Amniotic epithelial cell (primary cell): ENCODE results near the gene CATSPERD.
"Not testable (repeated sequence)": the region's sequence is repeated elsewhere in the genome, so short reads cannot be mapped to it uniquely, and the experiment has no call there.

Experiments
- DNase-seq: peaks from one replicate; pipeline ENCODE4 v3.0.0-alpha.2; 2010; ENCODE audit warnings: low read depth

Gene CATSPERD

GRCh38 chr19:5698635-5699422 lies 21.6 kb upstream of the CATSPERD start:
- no peak for DNase-seq

DNA sequence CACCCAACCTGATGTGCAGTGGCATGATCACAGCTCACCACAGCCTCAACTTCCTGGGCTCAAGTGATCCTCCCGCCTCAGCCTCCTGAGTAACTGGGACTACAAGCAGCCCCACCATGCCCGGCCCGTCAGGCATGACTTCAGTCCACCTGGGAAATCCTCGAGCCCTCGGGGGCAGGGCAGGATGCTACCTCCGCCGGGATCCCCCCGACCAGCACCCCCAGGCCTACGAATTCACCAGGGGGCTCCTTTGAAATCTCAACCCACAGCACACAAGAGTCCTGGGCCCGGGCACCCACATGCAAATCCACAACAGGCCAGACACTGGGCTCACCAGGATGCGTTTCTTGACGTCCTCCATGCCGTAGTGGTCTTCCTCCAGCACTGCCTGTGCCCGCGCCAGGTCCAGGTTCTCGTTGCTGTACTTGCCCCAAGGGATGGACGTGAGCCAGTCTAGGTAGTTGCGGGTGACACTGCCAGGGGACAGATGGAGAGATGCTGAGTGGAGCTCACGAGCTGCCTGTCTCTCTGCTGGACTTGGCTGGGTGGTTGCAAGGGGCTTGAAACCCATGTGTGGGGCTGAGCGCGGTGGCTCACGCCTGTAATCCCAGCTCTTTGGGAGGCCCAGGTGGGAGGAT lies 19.9 kb upstream of the CATSPERD start:
- no peak for DNase-seq

DNA sequence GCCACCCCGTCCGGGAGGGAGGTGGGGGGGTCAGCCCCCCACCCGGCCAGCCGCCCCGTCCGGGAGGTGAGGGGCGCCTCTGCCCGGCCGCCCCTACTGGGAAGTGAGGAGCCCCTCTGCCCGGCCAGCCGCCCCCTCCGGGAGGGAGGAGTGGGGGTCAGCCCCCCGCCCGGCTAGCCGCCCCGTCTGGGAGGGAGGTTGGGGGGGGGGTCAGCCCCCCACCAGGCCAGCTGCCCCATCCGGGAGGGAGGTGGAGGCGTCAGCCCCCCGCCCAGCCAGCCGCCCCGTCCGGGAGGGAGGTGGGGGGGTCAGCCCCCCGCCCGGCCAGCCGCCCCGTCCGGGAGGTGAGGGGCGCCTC lies 18.4 kb upstream of the CATSPERD start:
- not testable (repeated sequence) for DNase-seq

GRCh38 chr19:5703819-5704818 lies 16.3 kb upstream of the CATSPERD start:
- DNase-seq = no peak

DNA sequence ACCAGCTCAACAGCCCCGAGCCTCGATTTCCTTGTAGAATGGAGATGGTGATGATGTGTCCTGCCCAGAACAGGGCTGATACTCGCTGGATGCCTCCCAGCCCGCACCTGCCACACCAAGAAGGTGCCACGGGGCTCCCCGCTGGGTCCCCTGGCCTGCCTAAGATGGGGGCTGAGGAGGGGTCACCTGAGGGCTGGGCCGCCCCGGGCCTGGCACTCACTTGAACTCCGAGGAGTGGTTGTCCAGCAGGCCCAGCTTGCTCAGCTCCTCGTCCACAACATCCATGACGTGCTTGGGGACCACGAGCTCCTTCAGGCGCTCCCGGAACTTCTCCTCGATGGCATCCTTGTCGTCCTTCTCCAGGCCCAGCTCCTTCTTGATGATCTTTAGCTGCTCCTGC lies 14.9 kb upstream of the CATSPERD start:
- DNase-seq = no peak

GRCh38 chr19:5706876-5707573 lies 13.4 kb upstream of the CATSPERD start:
- DNase-seq = no peak

GRCh38 chr19:5707576-5708575 lies 12.6 kb upstream of the CATSPERD start:
- no peak for DNase-seq

- no peak for DNase-seq
These were observed 9.4 kb upstream of the CATSPERD start for GRCh38 chr19:5711025-5711424.

DNA sequence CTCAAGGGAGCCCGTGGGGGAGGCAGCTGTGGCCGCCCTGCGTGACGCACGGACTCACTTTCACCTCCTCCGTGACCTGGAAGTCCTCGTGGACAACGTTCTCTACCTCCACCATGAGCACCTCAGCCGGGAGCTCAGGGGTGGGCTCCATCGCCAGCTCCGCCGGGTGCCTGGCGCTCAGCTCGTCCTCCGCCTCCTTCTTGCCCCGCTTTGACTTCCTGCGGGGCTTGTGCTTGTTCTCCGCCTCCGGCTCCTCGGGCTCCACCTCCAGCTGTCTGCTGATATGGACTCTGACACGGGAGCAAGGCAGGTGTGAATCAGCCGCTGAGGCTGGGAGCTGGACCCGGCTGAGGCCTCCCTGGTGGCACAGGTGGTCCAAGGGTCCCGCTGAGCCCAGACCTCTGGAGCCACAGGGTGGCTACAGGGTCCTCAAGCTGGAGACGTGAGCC lies 8.7 kb upstream of the CATSPERD start:
- DNase-seq = no peak

DNA sequence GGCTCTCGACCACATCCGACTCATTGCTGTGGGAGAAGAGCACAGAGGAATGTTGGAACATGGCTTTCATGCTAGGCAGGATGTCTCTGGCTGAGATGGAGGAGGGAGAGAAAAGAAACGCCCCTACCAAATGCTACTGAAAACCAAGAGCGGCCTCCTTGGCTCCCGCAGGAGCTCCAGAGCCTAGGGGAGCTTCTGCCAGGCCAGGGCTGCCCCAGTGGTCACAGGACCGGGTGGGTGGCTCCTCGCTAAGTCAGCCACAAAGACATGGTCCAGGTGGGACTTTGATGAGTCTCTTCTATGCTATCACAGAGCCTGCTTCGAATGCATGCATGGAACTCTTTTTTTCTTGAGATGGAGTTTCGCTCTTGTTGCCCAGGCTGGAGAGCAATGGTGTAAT lies 7.2 kb upstream of the CATSPERD start:
- DNase-seq = no peak

DNA sequence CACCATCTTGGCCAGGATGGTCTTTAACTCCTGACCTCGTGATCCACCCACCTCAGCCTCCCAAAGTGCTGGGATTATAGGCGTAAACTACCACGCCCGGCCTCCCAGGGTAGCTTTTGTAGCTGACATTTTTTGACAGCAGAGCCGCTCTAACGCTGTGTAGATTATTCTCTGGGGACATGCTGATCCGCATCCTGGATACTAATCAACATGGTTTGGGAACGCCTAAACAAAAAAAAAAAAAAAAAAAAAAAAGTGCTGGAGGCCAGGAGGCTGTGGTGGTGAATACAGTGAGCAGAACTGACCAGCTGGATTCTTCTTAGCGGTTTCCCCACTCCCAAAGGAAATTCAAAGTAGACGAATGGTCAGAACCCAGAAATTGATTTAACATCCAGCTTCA lies 5.6 kb upstream of the CATSPERD start:
- DNase-seq = no peak

DNA sequence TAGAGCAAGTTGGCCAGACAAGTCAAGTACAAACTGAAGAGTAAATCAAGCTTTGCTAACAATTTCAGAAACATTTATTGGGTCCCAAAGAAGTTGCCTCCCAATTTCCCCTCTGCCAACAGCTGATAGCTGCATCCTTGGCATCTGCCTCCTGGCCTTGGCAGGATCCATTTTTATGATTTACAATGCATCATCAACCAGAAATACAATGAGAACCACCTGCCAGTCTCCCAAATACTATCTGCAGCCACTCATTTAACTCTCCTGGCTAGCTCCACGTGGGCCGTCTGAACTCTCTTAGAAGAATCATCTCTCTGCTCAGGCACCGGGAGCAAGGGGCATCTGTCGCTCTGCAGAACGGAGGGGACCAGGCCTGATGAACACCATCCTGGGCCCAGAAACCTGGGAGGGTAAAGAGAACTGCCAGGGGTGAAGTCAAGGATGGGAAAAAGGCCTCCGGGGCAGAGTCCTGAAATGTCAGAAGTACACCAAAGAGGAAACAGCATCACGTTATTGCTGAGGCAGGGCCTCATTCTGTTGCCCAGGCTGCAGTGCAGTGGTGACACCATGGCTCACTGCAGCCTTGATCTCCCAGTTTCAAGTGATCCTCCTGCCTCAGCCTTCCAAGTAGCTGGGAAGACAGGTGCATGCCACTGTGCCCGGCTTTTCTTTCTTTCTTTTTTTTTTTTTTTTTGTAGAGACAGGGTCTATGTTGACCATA lies 3.1 kb upstream of the CATSPERD start:
- DNase-seq = no peak

DNA sequence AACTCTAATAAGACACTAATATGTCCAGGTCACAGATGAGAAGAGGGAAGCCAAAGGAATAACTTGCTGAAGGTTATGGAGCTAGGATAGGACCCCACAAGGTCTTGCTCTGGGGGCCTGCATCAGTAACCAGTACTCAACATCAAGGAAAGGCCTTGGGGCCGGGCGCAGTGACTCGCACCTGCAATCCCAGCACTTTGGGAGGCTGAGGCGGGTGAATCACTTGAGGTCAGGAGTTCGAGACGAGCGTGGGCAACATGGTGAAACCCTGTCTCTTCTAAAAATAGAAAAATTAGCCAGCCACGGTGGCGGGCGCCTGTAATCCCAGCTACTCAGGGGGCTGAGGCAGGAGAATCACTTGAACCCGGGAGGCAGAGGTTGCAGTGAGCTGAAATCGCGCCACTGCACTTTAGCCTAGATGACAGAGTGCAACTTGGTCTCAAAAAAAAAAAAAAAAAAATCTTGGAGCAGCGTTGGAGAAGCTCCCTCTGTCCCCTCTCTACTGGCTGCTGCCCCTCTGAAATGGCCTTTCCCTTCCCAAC lies 2.3 kb upstream of the CATSPERD start:
- peak; percentile 62 for DNase-seq

DNA sequence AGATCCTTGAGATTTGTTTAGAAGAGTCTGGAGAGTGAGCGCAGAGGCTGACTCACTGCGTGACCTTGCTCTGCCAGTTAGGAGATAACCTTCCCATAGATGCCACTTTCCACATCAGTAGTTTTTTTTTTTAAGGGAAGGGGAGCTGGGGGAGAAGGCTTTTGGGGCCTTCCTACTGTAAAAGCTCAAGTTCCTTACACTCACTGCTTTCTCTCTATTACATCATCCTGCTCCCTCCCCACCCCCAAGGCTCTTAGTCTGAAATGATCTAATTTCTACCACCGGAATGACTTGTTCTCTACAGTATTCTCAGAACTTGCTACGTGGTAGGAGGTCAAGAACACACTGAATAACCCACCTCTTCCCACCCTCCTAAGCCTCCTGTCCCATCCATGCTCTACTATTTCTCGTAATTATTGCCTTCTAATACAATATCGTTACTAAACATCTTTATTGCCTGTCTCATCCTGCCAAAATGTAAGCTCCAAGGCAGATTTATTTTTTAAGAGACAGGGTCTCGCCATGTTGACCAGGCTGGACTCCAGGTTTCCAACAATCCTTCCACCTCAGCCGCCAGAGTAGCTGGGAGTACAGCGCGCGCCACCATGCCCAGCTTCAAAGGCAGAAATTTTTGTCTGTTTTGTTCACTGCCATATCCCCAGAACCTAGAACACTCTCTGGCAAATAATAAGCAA lies 1.7 kb upstream of the CATSPERD start:
- DNase-seq = peak; percentile 87

GRCh38 chr19:5719274-5719960 lies 1.0 kb upstream of the CATSPERD start:
- peak; percentile 13 for DNase-seq

- no peak for DNase-seq
These were observed 7.1 kb downstream of the CATSPERD start for GRCh38 chr19:5727453-5728050.

GRCh38 chr19:5733172-5733571 lies 12.7 kb downstream of the CATSPERD start:
- not testable (repeated sequence) for DNase-seq

DNA sequence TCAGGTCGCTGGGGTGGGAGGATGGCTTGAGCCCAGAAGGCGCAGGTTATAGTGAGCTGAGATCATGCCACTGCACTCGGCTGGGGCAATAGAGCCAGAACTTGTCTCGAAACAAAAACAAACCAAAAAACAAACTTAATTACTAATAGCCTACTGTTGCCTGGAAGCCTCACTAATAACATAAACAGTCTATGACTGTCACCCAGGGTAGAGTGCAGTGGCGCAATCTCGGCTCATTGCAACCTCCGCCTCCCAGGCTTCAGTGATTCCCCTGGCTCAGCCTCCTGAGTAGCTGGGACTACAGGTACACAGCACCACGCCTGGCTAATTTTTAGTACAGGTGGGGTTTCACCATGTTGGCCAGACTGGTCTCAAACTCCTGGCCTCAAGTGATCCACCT lies 18.0 kb downstream of the CATSPERD start:
- peak; percentile 21 for DNase-seq
